Activated CD8-positive, alpha-beta memory T cell treated with anti-CD3 and anti-CD28 coated beads, Interleukin-2, amount 50 U/mL, for 1 hour (primary cell): ENCODE results near the gene IFITM10.

ENCODE experiments used
- DNase-seq: peaks from one replicate; pipeline ENCODE4 v3.0.0-alpha.2; 2020; ENCODE audit errors: extremely low read depth

The IFITM10 gene

DNA sequence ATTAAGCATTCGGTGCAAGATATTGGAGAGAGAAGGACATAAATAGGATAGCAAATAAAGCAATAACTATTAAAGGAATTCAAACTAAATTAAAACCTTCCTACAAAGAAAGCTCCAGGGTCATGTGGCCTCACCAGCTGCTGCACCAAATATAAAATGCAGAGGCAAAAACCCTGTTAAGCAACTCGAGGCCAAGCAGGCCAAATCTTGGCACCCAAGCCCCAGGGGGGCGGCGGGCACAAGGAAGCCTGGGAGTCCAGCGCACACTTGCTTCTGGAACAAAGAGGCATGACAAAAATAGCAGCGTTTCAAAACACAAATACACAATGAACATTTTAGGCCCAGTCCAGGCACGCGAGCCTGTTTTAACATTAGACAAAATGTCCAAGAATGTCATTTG is 32.6 kb downstream of the IFITM10 start:
- no peak for DNase-seq

DNA sequence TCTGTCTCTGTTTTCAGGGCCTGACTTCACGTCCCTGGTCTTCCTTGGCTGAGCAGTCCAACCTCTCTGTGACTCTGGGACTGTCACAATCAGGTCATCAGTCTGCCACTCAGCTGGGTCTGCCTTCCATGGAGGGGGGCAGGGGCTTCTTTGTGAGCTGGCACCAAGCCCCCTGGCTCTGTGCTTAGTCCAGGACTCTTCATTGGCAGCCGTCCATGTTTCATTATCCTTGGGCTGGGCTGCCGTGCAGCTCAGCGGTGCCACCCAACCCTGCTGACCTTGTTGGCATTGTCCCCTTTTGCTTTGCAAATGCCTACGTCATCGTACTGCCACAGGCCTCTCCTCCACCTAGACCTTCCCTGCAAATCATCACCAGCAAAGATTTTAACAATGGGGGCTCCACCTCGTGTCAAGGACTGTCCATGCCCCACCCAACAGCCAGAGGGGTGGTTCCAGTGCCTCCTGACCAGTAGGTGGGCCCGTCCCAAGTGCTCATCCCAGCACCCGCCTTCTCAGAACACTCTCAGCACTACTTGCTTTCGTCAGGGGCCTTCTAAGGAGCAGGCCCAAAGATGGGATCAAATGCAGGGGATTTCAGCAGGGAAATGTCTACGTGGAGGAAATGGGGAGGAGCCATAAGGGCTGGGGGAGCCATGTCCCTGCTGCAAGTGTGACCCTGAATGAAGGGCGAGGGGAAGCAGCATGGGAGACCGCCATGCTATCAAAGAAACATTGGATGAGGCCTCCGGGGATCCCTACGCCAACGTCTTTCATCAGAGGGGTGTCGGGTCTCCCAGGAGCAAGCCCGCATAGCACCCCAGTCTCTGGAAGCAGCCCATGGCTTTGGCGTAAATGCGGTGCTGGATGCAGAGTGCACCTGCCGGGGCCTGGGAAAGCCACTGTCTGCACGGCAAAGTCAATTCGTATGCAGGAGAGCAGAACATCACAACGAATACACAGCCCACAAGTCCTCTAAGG is 35.2 kb downstream of the IFITM10 start:
- no peak for DNase-seq

DNA sequence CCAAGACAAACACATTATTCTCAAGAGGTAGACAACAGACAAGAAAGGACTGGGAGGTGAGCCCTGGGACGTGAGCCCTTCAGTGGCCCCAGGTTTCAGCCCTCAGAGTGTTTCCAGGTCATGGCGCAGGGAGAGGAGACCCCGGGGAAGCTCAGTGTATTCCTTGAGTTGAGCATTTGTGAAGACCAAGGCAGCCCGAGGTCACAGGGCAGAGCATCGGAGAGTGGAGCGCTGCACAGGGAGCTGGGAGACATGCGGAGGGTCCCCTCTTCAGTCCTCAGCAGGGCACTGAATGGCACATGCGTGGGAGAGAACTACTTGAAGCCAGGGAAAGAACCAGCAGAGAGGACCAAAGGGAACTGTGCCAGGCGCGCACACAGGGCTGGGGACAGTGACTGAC is 41.7 kb downstream of the IFITM10 start:
- DNase-seq, result no peak

DNA sequence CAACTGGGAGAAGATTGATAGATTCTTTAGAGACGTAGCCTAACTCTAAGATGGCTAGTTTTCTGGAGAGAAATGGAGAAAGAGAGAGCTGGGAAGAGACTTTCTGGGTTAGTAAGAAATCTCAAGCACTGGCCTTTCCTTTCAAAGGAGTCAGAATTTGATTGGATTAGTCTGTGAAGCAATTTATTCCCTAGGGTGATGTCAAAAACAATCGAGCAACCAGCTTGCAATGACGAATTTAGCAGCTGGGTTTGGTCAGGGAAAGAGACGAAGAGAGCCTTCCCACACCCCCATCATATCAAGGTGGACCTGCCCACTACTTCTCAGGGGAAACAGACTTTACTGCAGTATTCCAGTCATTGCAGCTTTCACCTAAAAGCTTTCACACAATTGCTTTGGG is 42.6 kb downstream of the IFITM10 start:
- no peak for DNase-seq

DNA sequence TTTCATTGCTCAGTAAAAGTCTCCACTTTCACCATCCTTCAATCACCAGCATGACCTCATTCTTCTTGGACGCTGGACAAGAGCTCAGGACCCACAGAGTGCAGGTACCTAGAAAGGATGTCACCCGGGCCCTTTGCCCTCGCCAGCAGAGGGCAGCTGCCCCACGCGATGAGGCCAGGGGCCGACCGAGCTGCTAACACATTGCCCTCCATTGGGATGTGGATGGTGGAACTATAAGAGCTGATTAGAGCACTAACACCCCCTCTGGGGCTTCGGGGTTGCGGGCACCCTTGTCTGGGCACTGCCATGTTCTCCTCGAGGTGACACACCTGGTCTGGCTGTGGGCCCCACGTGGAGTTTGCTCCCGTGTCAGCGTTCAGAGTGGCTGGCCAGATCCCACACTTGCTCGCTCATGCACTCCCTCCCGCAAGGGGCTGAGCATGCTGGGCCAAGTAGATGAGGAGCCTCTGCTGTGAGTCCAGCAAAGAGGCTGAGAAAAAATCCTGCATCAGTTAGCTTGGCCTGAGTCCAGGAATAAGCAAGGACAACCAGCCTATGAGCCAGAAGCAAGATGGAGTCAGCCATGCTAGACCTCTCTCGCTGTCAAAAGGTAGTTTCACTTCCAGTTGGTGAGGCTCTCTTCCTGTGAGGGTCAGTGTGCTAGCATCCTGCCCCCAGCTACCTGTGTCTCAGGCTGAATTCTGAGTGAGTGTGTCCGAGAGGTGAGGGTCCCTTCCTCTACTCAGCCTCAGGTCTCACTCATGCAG is 43.6 kb downstream of the IFITM10 start:
- no peak for DNase-seq

DNA sequence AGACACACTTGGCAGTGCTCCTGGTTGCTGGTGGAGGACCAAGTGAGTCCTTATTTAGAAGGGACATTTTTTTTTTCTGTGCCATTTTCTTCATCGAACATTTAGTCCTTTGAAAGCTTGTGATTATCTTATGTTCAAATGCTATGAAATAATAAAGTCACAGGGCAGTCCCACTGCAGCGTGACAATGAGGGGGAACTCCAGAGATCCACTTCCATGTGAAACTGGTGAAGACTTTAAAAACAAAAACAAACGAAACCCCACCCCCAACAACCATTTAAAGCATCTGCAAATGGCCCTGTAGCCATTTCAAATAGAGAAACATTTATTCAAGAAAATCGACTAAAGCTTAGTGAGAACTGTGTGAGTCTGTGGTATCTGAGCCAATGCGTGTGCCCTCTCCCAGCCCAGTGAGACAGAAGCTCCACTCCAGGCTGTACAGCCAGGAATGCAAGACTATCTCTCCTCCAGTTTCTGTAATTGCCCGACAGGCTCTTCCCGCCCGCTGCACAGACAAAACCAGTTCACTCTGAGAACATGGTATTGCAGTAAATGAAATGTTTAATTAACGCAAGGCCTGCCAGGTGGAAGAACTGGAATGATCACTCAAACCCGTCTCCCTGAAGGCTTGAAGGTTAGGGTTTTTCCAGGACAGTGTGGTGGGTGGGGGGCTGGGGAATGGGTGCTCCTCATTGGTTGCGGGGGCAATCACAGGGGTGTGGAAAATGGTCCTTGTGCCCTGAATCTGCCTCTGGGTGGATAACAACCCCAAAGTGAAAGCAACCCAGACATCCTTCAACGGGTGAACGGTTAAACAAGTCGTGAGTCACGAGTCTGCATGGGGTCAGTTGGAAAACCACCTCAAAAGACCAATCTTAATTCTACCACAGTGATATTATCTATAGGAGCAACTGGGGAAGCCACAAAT is 45.0 kb downstream of the IFITM10 start:
- DNase-seq, result no peak

DNA sequence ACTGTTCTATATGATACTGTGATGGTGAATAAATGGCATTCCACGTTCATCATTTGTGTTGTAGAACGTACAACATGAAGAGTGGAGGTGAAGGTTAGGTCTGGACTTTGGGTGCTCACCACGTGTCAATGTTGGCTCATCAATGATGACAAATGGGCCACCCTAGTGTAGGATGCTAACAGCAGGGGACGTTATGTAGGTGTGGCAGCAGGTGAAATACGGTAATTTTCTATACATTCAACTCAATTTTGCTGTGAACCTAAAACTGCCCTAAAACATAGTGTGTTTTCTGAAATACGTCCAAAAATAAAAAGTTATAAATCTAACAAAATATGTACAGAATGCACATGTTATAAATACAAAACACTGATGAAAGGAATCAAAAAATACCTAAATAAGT is 47.2 kb downstream of the IFITM10 start:
- DNase-seq, result no peak

DNA sequence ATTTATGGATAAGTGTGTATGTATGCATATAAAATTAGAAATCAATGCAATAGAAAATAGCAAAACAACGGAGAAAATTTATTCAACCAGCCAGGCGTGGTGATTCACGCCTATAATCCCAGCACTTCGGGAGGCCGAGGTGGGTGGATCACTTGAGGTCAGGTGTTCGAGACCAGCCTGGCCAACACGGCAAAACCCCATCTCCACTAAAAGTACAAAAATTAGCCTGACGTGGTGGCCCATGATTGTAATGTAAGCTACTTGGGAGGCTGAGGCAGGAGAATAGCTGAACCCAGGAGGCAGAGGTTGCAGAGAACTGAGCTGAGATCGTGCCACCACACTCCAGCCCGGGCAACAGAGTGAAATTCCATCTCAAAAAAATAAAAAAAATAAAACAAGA is 47.9 kb downstream of the IFITM10 start:
- DNase-seq, result no peak

DNA sequence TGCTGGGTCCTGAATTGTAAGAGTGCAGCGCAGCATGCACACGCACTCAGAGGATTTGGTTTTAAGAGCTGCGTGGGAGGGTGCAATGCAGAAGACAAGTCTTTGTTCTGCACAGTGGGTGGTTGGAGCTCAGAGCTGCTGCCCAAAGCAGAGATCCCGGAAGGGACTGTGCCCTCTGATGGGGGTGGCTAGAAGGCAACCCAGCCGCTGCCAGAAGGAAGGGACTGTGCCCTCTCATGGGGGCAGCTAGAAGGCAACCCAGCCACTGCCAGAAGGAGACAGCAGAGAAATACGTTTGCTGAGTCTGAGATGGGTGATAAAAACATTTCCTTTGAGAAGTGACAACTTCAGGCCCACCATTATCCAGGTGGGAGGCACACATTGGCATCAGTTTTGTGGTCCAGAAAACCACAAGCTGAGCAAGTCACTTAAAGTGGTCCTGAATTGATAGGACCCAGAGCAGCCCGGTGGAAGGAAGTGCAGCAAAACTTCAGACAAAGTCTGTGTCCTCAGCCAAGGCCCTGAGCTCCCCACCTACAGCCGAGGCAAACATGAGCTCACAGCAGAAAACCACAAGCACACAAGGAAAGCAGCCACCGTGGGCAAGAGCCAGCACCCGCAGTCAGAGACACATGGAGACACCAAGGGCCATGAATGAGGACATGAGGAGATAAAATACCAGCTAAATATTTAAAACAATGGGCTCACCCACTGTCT is 49.1 kb downstream of the IFITM10 start:
- no peak for DNase-seq

DNA sequence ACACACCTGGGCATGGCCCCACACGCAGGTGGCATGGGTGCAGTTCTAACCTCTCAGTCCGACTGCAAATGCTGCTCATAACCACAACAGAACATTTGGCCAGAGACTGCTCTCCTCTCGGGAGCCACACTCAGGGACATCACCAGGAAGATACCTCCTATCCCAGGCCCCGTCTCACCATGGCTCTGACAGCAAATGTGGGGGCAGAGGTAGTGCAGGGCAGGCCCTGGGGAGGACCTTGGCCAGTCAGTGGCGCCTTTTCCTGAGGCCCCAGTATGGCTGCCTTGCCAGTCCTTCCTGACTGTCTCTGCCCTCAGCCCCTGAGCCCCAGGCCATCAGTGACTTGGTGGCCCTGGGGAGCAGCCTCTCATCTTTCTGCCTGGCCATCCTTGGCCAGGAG is 50.6 kb downstream of the IFITM10 start:
- no peak for DNase-seq

DNA sequence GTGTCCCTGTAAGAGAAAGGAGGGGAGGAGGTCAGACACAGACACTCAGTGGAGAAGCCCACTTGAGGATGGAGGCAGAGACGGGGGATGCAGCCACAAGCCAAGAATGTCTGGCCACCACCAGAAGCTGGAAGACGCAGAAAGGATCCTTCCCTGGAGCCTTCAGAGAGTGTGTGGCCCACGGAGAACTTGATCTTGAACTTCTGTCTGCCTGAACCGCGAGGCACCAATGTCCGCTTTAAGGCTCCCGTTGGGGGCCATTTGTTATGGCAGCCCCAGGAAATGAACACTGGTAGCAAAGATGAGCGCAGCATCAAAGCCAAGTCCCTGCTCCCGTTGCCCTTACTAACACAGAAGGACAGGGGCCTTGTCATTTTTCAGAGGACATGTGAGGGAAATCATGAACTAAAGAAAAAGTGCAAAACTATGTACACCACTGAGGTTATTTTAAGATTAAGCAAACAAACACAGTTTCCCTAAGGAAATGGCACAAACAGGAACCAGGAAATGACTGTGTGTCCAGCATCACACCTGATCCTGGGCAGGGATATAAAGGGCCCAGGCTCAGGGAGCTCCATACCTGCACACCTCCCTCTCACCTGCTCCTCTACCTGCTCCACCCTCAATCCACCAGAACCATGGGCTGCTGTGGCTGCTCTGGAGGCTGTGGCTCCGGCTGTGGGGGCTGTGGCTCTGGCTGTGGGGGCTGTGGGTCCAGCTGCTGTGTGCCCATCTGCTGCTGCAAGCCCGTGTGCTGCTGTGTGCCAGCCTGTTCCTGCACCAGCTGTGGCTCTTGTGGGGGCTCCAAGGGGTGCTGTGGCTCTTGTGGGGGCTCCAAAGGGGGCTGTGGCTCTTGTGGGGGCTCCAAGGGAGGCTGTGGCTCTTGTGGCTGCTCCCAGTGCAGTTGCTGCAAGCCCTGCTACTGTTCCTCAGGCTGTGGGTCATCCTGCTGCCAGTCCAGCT is 53.5 kb downstream of the IFITM10 start, which contains the start of gene KRTAP5-6:
KRTAP5-6 (plus strand) TSS at position 588 of the 963 bp plus-strand sequence; CDS start at position 639, 51 bp downstream.
- DNase-seq, result no peak

DNA sequence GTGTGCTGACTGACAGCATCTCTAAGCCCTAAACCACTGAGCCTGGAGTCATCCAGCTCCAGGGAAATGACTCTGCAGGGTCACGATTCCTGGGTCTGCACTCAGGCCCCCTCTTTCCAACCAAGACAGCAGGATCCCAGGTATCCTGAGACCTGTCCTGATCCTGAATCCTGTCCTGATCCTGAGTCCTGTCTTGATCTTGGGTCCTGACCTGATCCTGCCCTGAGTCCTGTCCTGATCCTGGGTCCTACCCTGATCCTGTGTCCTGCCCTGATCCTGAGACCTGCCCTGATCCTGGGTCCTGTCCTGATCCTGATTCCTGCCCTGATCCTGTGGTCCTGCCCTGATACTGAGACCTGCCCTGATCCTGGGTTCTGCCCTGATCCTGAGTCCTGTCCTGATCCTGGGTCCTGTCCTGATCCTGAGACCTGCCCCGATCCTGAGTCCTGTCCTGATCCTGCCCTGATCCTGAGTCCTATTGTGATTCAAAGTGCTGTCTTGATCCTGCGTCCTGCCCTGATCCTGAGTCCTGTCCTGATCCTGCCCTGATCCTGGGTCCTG is 54.8 kb downstream of the IFITM10 start:
- no peak for DNase-seq

DNA sequence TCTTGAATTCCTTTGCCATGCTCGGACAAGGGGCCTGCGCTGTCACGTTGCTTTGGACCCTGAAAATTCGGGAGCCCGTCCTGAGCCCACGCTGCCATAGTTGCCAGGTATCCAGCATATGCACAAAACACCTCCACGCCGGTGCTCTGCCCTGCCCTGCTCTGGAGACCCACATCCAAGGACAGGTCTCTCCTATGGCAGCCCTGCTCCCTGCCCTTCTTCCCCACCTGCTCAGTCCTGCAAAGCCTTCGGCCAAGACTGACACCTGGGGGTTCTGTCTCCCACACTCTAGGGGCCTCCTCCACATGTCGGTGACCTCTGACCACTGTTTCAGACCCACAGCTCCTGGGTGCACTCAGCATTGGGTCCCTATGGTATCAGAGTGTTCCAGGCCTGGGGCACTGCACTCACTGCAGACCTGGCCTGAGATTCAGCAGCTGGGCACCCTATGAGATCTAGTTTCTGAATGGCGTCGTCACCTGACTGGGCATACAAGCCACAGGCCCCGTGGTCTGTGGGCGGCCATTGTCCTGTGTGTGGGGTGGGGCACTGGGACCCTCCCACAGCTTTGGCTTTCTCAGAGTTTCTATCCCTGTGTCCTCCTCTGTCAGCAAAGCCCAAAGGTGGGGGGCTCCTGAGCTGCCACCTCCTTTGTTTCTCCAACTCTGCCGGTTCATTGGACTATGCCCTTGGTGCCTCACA is 55.4 kb downstream of the IFITM10 start:
- DNase-seq, result no peak

DNA sequence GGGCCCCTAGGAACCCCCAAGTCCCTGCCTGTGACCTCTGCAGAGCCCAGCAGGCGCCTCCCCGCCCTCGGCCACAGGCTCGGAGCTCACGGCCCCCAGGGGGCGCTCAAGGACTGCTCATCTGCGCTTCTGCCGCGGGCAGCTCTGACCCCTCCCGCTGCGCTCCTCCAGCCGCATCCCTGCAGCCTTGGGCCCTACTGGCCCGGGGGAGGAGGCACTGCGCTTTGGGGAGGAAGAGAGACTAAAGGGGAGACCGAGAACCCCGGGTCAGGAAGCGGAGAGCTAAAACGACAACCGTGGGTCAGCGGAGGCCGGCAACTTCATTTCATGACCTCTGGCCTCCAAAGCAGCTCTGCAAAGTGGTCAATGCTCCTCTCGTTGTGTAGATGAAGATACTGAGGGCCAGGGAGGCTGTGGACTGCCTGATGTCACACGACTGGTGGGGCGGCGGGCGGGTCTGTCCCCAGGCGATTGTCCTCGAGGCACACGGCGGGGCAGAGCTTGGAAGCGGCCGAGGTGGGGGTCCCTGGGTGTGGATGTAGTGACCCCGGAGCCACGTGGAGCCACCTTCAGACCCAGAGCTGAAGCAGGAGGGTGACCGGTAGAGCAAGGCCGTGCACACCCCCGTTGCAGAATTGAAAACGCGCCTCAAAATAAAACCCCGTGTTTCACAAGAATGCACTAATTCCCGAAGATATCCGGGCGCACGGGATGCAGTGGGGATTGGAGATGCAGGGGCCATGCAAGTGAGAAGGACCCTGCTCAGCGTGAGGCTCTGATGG is 56.1 kb downstream of the IFITM10 start:
- peak; percentile 40 for DNase-seq

DNA sequence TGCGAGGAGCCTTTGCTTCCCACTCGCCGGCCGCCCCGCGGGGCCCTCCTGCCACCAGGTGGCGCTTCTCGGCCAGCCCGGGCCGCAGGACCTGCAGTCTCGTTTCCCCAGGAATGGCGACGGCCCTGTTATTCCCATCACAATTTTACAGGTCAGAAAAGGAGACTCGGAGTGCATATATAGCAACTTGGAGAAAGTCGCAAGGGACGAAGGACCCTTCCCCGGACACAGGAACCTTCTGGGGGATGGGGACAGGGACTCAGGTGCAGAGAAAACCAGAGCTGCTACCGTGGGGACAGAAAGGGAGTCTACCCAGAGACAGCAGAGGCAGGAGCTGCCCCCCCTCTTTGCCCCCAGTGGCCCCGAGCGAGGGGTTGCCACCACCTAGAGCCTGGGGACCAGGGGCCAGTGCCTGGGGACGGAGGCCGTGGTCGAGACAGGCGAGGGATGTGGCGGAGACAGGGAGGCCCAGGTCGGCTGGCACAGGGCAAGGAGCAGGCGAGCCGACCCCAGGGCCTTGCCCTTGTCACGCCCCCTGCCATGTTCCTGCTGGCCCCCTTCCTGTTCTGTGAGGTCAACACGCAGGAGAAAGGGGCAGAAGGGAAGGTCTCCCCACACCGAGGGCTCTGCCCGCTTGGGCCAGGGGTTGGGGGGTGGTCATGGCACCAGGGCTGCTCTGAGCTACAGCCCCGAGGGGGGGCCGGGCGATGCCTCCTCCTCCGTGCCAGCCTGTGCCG is 56.9 kb downstream of the IFITM10 start:
- no peak for DNase-seq

DNA sequence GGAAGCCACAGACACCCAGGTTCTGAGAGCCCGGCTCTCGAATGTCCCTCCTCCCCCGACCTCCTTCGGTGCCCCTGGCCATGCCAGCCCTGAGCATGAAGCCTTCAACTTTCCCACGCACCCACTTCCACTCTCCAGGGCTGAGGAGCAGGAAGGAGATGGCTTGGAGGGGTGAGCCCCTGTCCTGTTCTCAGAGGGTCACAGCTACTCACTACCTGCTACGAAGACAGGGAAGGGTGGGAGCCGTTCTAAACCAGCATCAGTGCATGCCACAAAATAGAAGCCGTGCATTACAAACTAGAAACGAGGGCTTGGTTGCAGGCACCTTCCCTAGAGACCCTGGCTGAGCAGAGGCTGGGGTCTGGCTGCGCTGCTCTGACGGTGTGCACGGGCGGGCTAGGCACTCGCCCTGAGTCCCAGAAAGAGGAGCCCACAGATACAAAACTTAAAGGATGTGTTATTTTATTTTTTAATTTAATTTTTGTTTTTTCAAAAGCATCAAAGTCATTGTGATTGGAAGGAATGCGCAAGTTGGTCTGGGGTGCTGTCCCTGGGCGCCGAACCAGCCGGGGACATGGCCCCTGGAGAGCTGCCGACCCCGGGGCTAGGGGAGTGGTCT is 57.6 kb downstream of the IFITM10 start:
- no peak for DNase-seq
